Endometrium (tissue), 2 donors: ENCODE results near the gene GALNT1.

Experiments used
- FAIRE-seq: peaks from 2 replicates; lab custom pipeline; 2012; peaks lifted over from hg19 to GRCh38; lab: Jason Lieb, UNC
- donor health status: control.
- donor health status: control.

Gene GALNT1

GRCh38 chr18:35618696-35619095, 37.2 kb downstream of the GALNT1 start:
- peak; percentile 35 for FAIRE-seq

GRCh38 chr18:35619464-35619863, 37.9 kb downstream of the GALNT1 start:
- no peak for FAIRE-seq

GRCh38 chr18:35619941-35620340, 38.4 kb downstream of the GALNT1 start:
- FAIRE-seq = no peak

GRCh38 chr18:35620765-35621164, 39.2 kb downstream of the GALNT1 start:
- FAIRE-seq = no peak

- no peak for FAIRE-seq
These were observed 41.7 kb downstream of the GALNT1 start for GRCh38 chr18:35623255-35623654.

GRCh38 chr18:35624146-35624545, 42.6 kb downstream of the GALNT1 start:
- no peak for FAIRE-seq

GRCh38 chr18:35625232-35625631, 43.7 kb downstream of the GALNT1 start:
- FAIRE-seq = no peak

GRCh38 chr18:35633761-35634160, 52.2 kb downstream of the GALNT1 start:
- no peak for FAIRE-seq

GRCh38 chr18:35634323-35634722, 52.8 kb downstream of the GALNT1 start:
- no peak for FAIRE-seq

GRCh38 chr18:35635170-35635569, 53.6 kb downstream of the GALNT1 start:
- no peak for FAIRE-seq

GRCh38 chr18:35637227-35637626, 55.7 kb downstream of the GALNT1 start:
- no peak for FAIRE-seq

GRCh38 chr18:35639296-35639695, 57.8 kb downstream of the GALNT1 start:
- FAIRE-seq = no peak

- no peak for FAIRE-seq
These were observed 59.9 kb downstream of the GALNT1 start for GRCh38 chr18:35641467-35641866.

- no peak for FAIRE-seq
These were observed 60.4 kb downstream of the GALNT1 start for GRCh38 chr18:35641916-35642315.

- no peak for FAIRE-seq
These were observed 61.3 kb downstream of the GALNT1 start for GRCh38 chr18:35642802-35643201.

GRCh38 chr18:35646449-35646848, 64.9 kb downstream of the GALNT1 start:
- no peak for FAIRE-seq

GRCh38 chr18:35653392-35654135, 72.0 kb downstream of the GALNT1 start:
- no peak for FAIRE-seq

GRCh38 chr18:35658112-35658511, 76.6 kb downstream of the GALNT1 start:
- FAIRE-seq = no peak

GRCh38 chr18:35661483-35662146, 80.1 kb downstream of the GALNT1 start:
- no peak for FAIRE-seq

GRCh38 chr18:35662293-35663062, 80.9 kb downstream of the GALNT1 start:
- FAIRE-seq = no peak

- no peak for FAIRE-seq
These were observed 90.5 kb downstream of the GALNT1 start for GRCh38 chr18:35671966-35672603.

- FAIRE-seq = no peak
These were observed 91.4 kb downstream of the GALNT1 start for GRCh38 chr18:35672897-35673296.

GRCh38 chr18:35673682-35674081, 92.1 kb downstream of the GALNT1 start:
- no peak for FAIRE-seq
